ENCODE results near the gene CELA1. TPM values are rescaled to one million over a fixed set of nuclear protein-coding genes. Genes with fewer than 3 reads are reported as not detected.

The CELA1 gene
- total RNA-seq, 2 experiments from 2014 or later, result not detected

GRCh38 chr12:51320695-51321320 is 25.7 kb downstream of the CELA1 start:
- CTCF ChIA-PET (ENCODE audit: unreplicated experiment), result interaction anchor here (1.0 kb wide), 1 partner anchor 20 kb away, joined by 4 read pairs; no protein-coding TSS in a partner anchor
- no peaks in the 10 kb centered on the region for H3K9me3 ChIP-seq (ENCODE audit: low read length)
- H3K4me1 ChIP-seq (ENCODE audit: insufficient read depth, low read length, poor library complexity, severe bottlenecking), result peaks cover 70% of the 10 kb centered on the region
- intact Hi-C loops (cut with micrococcal nuclease; ENCODE audit: unreplicated experiment), result loop anchor here (5.0 kb wide), 1 partner anchor 394 kb away; a partner anchor contains a TSS
- BruUV-seq (replicated peaks), result no TSS peak
- H3K4me2 ChIP-seq (ENCODE audit: low read length), result peak overlapping the region; percentile 85
- POLR2A ChIA-PET, result interaction anchor here (0.7 to 2.2 kb wide), 6 partner anchors 9 to 148 kb away, joined by 3 to 7 read pairs (median 4); partner anchors contain the start of gene SMAGP
- peak overlapping the region; percentile 15 for H3K4me3 ChIP-seq (ENCODE audit: low read depth, low read length, poor library complexity, severe bottlenecking)
- DNase-seq (ENCODE audit: low spot score), result peak; percentile 55
- no peaks in the 10 kb centered on the region for H3K79me2 ChIP-seq (ENCODE audit: insufficient read depth, low read depth, low read length)
- peak overlapping the region; percentile 31 for H3K27ac ChIP-seq (ENCODE audit: low read depth, low read length, poor library complexity, severe bottlenecking)
- no peaks in the 10 kb centered on the region for H4K20me1 ChIP-seq (ENCODE audit: insufficient read depth, low read length)
- H3K36me3 ChIP-seq (ENCODE audit: insufficient read depth, low read length), result no peaks in the 10 kb centered on the region
- no peak overlapping the region; the same call in 1 of the 2 replicates for H2AFZ ChIP-seq (ENCODE audit: low read length)
- no peaks in the 10 kb centered on the region for H3K9me2 ChIP-seq (ENCODE audit: insufficient read depth, low read length)
- no peak for TF ChIP-seq CTCF (conservative IDR thresholded peaks at IDR 0.05; ENCODE audit: low read length)
- no peak for TF ChIP-seq EZH2phosphoT487 (IDR thresholded peaks at IDR 0.05; ENCODE audit: borderline replicate concordance, low read depth, low read length)

DNA sequence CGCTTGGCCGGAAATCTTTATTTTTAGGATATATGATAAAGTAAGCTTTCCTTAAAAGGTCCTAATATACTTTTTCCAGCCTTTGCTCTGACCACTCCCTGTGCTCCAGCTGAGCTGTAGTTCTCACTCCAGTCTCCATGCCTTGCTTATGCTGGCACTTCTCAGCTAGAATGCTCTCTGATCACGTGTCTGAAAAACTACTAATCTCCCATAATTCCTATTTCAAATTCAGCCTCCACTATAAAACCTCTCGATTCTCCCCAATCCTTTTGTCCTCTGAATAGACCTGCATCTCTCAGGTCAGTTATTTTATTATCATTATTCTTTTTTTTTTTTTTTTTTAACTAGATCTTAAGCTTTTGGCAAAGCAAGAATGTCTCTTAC is 26.2 kb downstream of the CELA1 start:
- Histone ChIP-seq H3K36me3 (ENCODE audit: insufficient read depth, low read length) (no peaks in the 10 kb centered on the region), H3K79me2 (ENCODE audit: insufficient read depth, low read depth, low read length) (no peaks in the 10 kb centered on the region), H3K4me2 (ENCODE audit: low read length) (peak overlapping the region; percentile 85; the same call in 1 of the 2 replicates), H3K4me1 (ENCODE audit: insufficient read depth, low read length, poor library complexity, severe bottlenecking) (peaks cover 67% of the 10 kb centered on the region), H3K9me2 (ENCODE audit: insufficient read depth, low read length) (no peaks in the 10 kb centered on the region), H3K4me3 (ENCODE audit: low read depth, low read length, poor library complexity, severe bottlenecking) (no peak overlapping the region), H2AFZ (ENCODE audit: low read length) (no peak overlapping the region), H3K9me3 (ENCODE audit: low read length) (no peaks in the 10 kb centered on the region), H3K27ac (ENCODE audit: low read depth, low read length, poor library complexity, severe bottlenecking) (peak overlapping the region; percentile 31), H4K20me1 (ENCODE audit: insufficient read depth, low read length) (no peaks in the 10 kb centered on the region)
- no peak for DNase-seq (ENCODE audit: low spot score)
- CTCF ChIA-PET (ENCODE audit: unreplicated experiment), result interaction anchor here (1.0 kb wide), 1 partner anchor 21 kb away, joined by 4 read pairs; no protein-coding TSS in a partner anchor
- no TSS peak for BruUV-seq (replicated peaks)
- TF ChIP-seq CTCF (conservative IDR thresholded peaks at IDR 0.05; ENCODE audit: low read length) (no peak), EZH2phosphoT487 (IDR thresholded peaks at IDR 0.05; ENCODE audit: borderline replicate concordance, low read depth, low read length) (no peak)
- intact Hi-C loops (cut with micrococcal nuclease; ENCODE audit: unreplicated experiment), result loop anchor here (5.0 kb wide), 1 partner anchor 393 kb away; a partner anchor contains a TSS
- POLR2A ChIA-PET, result interaction anchor here (0.7 to 2.2 kb wide), 5 partner anchors 10 to 148 kb away, joined by 3 to 7 read pairs (median 4); no protein-coding TSS in a partner anchor

All from OCI-LY7 (cell line).